Panc1 (cell line): ENCODE data around the gene COL4A1. TPM values are rescaled to one million over a fixed set of nuclear protein-coding genes. Genes with fewer than 3 reads are reported as not detected.

Experiments used
- ATAC-seq: fragments of 200-7000 bp; cut with Tn5 transposase; 2 replicates; pipeline ENCODE4 v1.9.1; 2020; ENCODE audit warnings: mild to moderate bottlenecking, moderate library complexity
- BruUV-seq: library from RNA; stranded (reverse); fragments of 400-500 nt; replicated peaks from 2 replicates; lab custom pipeline; 2021; lab: Mats Ljungman, UMichigan
- CTCF ChIA-PET: fragments of 300-600 bp; sonication (Branson Sonifier 250); formaldehyde crosslinking; loops from one replicate; lab custom pipeline; 2022; ENCODE audit warnings: antibody characterized with exemption; lab: Charles Lee
- POLR2A ChIA-PET: fragments of 300-600 bp; sonication (Branson Sonifier 250); formaldehyde crosslinking; loops from one replicate; lab custom pipeline; 2022; ENCODE audit warnings: antibody characterized with exemption; lab: Charles Lee
- DNase-seq: peaks from one replicate; pipeline ENCODE4 v3.0.0-alpha.2; 2010; ENCODE audit warnings: low read depth, low spot score
- H3K27ac ChIP-seq: 2 replicates; pipeline ENCODE4 v1.5.1; 2011; ENCODE audit warnings: mild to moderate bottlenecking, low read length, inconsistent platforms
- H3K27me3 ChIP-seq: fragments of 200-500 bp; sonication (Bioruptor generic); 2 replicates; pipeline ENCODE4 v1.6.0; 2014; ENCODE audit warnings: low read length, inconsistent platforms; ENCODE audit not compliant: control insufficient read depth, insufficient read depth
- H3K36me3 ChIP-seq: fragments of 200-500 bp; sonication (Bioruptor generic); 2 replicates; pipeline ENCODE4 v1.5.1; 2014; ENCODE audit warnings: inconsistent platforms, mild to moderate bottlenecking, low read length, moderate library complexity; ENCODE audit not compliant: control insufficient read depth, insufficient read depth
- H3K4me1 ChIP-seq: 2 replicates; pipeline ENCODE4 v1.5.1; 2011; ENCODE audit warnings: inconsistent platforms, mild to moderate bottlenecking, low read length, moderate library complexity; ENCODE audit not compliant: control insufficient read depth, insufficient read depth
- H3K4me3 ChIP-seq, 2 experiments: 2 replicates each; pipeline ENCODE4 v1.5.1; 2011 to 2012; ENCODE audit warnings: low read depth in 2 of 2, low read length in 2 of 2, mild to moderate bottlenecking in 2 of 2, inconsistent platforms in 1 of 2, moderate library complexity in 1 of 2
- H3K9me3 ChIP-seq: fragments of 200-500 bp; sonication (Bioruptor generic); 2 replicates; pipeline ENCODE4 v1.5.1; 2014; ENCODE audit warnings: low read depth, mild to moderate bottlenecking, inconsistent platforms, low read length, moderate library complexity; ENCODE audit not compliant: control insufficient read depth, insufficient read depth
- POLR2AphosphoS5 ChIP-seq: IDR thresholded peaks from 2 replicates; pipeline ENCODE4 v1.6.1; 2012; ENCODE audit warnings: mild to moderate bottlenecking, low read depth, low read length, moderate library complexity
- SIN3A ChIP-seq: IDR thresholded peaks from 2 replicates; pipeline ENCODE4 v1.6.1; 2012; ENCODE audit warnings: low read depth, mild to moderate bottlenecking, low read length, moderate library complexity, borderline replicate concordance; ENCODE audit not compliant: insufficient read depth
- TCF7L2 ChIP-seq: IDR thresholded peaks from 2 replicates; pipeline ENCODE4 v1.6.1; 2011; ENCODE audit warnings: mild to moderate bottlenecking, low read depth, low read length, inconsistent platforms
- in situ Hi-C: cut with HindIII; loops from 2 replicates; pipeline ENCODE4 v1.10.0; 2016; ENCODE audit warnings: low sequenced_read_pairs, low pct_unique_long_range_greater_than_20kb
- intact Hi-C: fragments of 100-400 bp; cut with micrococcal nuclease; formaldehyde crosslinking; loops from one replicate; pipeline ENCODE4 v1.10.0; 2022; ENCODE audit not compliant: unreplicated experiment
- total RNA-seq: library from RNA; stranded (reverse); gene quantifications from one replicate; pipeline ENCODE4 v1.2.1, GENCODE V29; 2021; ENCODE audit not compliant: unreplicated experiment
- TF ChIP-seq, protein P1 (sequence below): fragments of 450-650 bp; IDR thresholded peaks from 2 replicates; pipeline ENCODE4 v1.5.1; 2017; ENCODE audit warnings: mild to moderate bottlenecking
- TF ChIP-seq, protein P2 (sequence below), 2 experiments: IDR thresholded peaks; 2 replicates each; pipeline ENCODE4 v1.6.1; 2011 to 2012; ENCODE audit warnings: low read depth in 2 of 2, control low read depth in 1 of 2, low read length in 1 of 2, mild to moderate bottlenecking in 1 of 2, moderate library complexity in 1 of 2; ENCODE audit not compliant: insufficient read depth in 1 of 2

Gene COL4A1
- total RNA-seq, 1 experiment from 2014 or later = 1.1 TPM

DNA sequence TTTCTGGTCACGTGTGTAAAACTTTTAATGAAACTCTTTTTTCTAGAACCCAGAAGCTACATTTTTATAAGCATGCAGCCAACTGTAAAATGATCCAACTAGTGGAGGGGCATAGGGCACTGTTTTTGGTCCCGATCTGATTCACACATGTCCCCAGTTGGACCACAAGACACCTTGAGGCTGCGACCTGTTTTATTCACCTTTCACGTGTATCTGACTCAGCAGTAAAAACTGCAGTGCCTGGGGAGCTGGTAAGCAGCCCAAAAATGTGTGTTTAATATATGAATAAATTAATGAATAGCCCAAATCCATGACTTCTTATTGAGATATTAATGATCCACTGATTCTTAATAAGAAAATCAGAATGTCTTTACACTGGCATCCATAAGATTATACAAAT is 140.4 kb downstream of the COL4A1 start:
- H3K27ac ChIP-seq = no peak overlapping the region
- ChIA-PET CTCF (no interaction called here), POLR2A (no interaction called here)
- no peaks in the 10 kb centered on the region for H3K27me3 ChIP-seq
- H3K4me3 ChIP-seq = no peak overlapping the region
- in situ Hi-C loops (no loop called here), intact Hi-C loops (no loop called here)
- H3K9me3 ChIP-seq = no peaks in the 10 kb centered on the region
- H3K36me3 ChIP-seq = no peaks in the 10 kb centered on the region
- DNase-seq (no peak), ATAC-seq (no peak)
- no peak for TF ChIP-seq TCF7L2
- no TSS peak for BruUV-seq
- no peaks in the 10 kb centered on the region for H3K4me1 ChIP-seq

DNA sequence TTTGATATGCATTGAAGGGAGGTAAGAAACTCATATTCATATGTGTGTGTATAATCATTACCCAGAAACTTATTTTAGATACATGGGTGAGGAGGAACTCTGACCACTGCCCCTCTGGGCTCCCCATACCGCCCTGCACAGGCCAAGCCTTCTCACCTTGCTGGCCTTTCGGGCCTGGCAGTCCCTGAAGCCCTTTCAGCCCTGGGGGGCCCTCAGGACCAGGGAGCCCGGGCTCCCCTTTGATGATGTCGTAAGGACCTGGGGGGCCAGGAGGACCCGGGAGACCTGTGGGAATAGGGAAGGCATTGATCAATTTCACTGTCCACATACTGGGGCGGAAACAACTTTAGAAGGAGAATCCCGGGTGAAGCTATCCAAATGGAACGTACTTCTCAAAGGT is 142.3 kb downstream of the COL4A1 start:
- no TSS peak for BruUV-seq

More for the DNA sequence above, 142.3 kb downstream of the COL4A1 start:
- ATAC-seq = no peak
- no peaks in the 10 kb centered on the region for H3K36me3 ChIP-seq
- TF ChIP-seq, protein P1, sequence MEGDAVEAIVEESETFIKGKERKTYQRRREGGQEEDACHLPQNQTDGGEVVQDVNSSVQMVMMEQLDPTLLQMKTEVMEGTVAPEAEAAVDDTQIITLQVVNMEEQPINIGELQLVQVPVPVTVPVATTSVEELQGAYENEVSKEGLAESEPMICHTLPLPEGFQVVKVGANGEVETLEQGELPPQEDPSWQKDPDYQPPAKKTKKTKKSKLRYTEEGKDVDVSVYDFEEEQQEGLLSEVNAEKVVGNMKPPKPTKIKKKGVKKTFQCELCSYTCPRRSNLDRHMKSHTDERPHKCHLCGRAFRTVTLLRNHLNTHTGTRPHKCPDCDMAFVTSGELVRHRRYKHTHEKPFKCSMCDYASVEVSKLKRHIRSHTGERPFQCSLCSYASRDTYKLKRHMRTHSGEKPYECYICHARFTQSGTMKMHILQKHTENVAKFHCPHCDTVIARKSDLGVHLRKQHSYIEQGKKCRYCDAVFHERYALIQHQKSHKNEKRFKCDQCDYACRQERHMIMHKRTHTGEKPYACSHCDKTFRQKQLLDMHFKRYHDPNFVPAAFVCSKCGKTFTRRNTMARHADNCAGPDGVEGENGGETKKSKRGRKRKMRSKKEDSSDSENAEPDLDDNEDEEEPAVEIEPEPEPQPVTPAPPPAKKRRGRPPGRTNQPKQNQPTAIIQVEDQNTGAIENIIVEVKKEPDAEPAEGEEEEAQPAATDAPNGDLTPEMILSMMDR = no peak
- TF ChIP-seq SIN3A (no peak), TCF7L2 (no peak), POLR2AphosphoS5 (no peak)
- TF ChIP-seq, protein P2, sequence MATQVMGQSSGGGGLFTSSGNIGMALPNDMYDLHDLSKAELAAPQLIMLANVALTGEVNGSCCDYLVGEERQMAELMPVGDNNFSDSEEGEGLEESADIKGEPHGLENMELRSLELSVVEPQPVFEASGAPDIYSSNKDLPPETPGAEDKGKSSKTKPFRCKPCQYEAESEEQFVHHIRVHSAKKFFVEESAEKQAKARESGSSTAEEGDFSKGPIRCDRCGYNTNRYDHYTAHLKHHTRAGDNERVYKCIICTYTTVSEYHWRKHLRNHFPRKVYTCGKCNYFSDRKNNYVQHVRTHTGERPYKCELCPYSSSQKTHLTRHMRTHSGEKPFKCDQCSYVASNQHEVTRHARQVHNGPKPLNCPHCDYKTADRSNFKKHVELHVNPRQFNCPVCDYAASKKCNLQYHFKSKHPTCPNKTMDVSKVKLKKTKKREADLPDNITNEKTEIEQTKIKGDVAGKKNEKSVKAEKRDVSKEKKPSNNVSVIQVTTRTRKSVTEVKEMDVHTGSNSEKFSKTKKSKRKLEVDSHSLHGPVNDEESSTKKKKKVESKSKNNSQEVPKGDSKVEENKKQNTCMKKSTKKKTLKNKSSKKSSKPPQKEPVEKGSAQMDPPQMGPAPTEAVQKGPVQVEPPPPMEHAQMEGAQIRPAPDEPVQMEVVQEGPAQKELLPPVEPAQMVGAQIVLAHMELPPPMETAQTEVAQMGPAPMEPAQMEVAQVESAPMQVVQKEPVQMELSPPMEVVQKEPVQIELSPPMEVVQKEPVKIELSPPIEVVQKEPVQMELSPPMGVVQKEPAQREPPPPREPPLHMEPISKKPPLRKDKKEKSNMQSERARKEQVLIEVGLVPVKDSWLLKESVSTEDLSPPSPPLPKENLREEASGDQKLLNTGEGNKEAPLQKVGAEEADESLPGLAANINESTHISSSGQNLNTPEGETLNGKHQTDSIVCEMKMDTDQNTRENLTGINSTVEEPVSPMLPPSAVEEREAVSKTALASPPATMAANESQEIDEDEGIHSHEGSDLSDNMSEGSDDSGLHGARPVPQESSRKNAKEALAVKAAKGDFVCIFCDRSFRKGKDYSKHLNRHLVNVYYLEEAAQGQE (IDR thresholded peaks at IDR 0.05; ENCODE audit: insufficient read depth in 1 of 2, low read depth in 2 of 2, low read length in 1 of 2) = no peak
- H3K4me3 ChIP-seq = no peak overlapping the region
- H3K27ac ChIP-seq = no peak overlapping the region
- DNase-seq = no peak
- H3K9me3 ChIP-seq = no peaks in the 10 kb centered on the region
- no peaks in the 10 kb centered on the region for H3K27me3 ChIP-seq
- no peaks in the 10 kb centered on the region for H3K4me1 ChIP-seq
- CTCF ChIA-PET = no interaction called here
- POLR2A ChIA-PET = no interaction called here
- in situ Hi-C loops = no loop called here
- intact Hi-C loops = no loop called here
